Fibroblast of the aortic adventitia (primary cell): ENCODE data around the gene ELOVL5. TPM values are rescaled to one million over a fixed set of nuclear protein-coding genes. Genes with fewer than 3 reads are reported as not detected.

Source experiments
- DNase-seq: peaks from one replicate; pipeline ENCODE4 v3.0.0-alpha.2; 2010; ENCODE audit warnings: low read depth
- H3K4me3 ChIP-seq: 2 replicates; pipeline ENCODE4 v1.5.1; 2011; ENCODE audit warnings: low read depth, mild to moderate bottlenecking, control low read depth, low read length, moderate library complexity
- total RNA-seq: library from RNA; depleted of rRNA; stranded (reverse); fragments of >200 nt; gene quantifications from 2 replicates; pipeline ENCODE4 v1.2.3, GENCODE V29; 2012; ENCODE audit warnings: low replicate concordance
- TF ChIP-seq, protein P1 (sequence below): IDR thresholded peaks from 2 replicates; pipeline ENCODE4 v1.5.1; 2011; ENCODE audit warnings: mild to moderate bottlenecking, low read length, control low read depth, inconsistent platforms; ENCODE audit not compliant: insufficient read depth

The ELOVL5 gene
- total RNA-seq, 1 donor = 95.1 TPM

- H3K4me3 ChIP-seq = no peak overlapping the region
- TF ChIP-seq, protein P1, sequence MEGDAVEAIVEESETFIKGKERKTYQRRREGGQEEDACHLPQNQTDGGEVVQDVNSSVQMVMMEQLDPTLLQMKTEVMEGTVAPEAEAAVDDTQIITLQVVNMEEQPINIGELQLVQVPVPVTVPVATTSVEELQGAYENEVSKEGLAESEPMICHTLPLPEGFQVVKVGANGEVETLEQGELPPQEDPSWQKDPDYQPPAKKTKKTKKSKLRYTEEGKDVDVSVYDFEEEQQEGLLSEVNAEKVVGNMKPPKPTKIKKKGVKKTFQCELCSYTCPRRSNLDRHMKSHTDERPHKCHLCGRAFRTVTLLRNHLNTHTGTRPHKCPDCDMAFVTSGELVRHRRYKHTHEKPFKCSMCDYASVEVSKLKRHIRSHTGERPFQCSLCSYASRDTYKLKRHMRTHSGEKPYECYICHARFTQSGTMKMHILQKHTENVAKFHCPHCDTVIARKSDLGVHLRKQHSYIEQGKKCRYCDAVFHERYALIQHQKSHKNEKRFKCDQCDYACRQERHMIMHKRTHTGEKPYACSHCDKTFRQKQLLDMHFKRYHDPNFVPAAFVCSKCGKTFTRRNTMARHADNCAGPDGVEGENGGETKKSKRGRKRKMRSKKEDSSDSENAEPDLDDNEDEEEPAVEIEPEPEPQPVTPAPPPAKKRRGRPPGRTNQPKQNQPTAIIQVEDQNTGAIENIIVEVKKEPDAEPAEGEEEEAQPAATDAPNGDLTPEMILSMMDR = no peak
- DNase-seq = no peak
These were observed 68.5 kb downstream of the ELOVL5 start for GRCh38 chr6:53280207-53280606.

DNA sequence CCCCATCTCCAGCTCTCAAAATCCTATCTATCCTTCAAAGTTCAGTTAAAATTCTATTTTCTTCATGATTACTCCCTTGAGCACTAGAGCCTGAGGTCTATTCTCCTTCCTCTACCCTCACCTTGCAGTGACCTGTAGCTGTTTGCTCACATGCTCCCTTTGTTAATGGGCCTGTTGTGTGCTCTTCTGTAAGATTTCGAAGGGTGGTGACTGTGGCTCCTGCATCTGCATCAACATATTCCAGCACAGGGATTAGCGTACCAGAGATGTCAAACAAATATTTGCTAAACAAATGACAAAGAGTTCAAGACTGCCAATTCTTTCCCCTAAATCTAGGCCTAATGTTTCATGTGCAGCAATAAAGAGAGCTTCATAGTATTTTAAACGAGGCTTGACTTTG, 69.5 kb downstream of the ELOVL5 start:
- DNase-seq = no peak

GRCh38 chr6:53273370-53273769, 75.4 kb downstream of the ELOVL5 start:
- H3K4me3 ChIP-seq = no peak overlapping the region
- DNase-seq = no peak
- TF ChIP-seq, protein P1 = no peak

More for the DNA sequence above, 69.5 kb downstream of the ELOVL5 start:
- TF ChIP-seq, protein P1 = no peak
- no peak overlapping the region for H3K4me3 ChIP-seq

DNA sequence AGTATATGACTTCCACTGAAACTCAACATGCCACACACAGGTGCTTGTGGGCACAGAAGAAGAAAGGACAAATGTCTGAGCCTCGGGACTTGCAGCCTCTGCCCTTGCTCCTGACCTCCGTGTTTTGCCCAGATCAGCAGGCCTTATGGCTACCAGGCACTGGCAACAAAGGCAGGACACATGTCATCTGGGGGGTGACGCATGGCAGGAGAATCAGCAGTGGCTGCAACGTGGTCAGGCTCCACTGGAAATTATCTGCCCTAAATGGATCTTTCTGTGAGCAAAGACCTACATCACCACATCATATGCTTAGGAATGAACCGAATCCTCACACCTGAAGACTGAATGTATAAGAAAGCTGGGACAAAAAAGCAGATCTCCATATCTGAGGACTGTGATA, 78.9 kb downstream of the ELOVL5 start:
- TF ChIP-seq, protein P1 = no peak
- H3K4me3 ChIP-seq = no peak overlapping the region
- no peak for DNase-seq

GRCh38 chr6:53268858-53269608, 79.7 kb downstream of the ELOVL5 start:
- H3K4me3 ChIP-seq = no peak overlapping the region
- no peak for DNase-seq
- TF ChIP-seq, protein P1 = no peak

GRCh38 chr6:53266553-53267090, 82.1 kb downstream of the ELOVL5 start:
- H3K4me3 ChIP-seq = no peak overlapping the region
- no peak for DNase-seq
- TF ChIP-seq, protein P1 = no peak
